ENCODE results near the gene CRADD. TPM values are rescaled to one million over a fixed set of nuclear protein-coding genes. Genes with fewer than 3 reads are reported as not detected.

Gene CRADD
- total RNA-seq, 4 donors from 2014 or later, result 51.0 to 86.3 (median 56.6) TPM

- Histone ChIP-seq H3K9me3 (no peaks in the 10 kb centered on the region), H3K27me3 (no peaks in the 10 kb centered on the region), H3K4me3 (no peak overlapping the region), H3K36me3 (no peaks in the 10 kb centered on the region), H3K4me1 (peaks cover 5 to 66% (median 29%) of the 10 kb centered on the region in 4 donors), H3K27ac (peak overlapping the region; percentile 80 to 93 (median 86))
- WGBS, 2 donors, result 17 to 20% methylated on average over 3 of the region's 3 CpGs
- TF ChIP-seq EP300 (IDR thresholded peaks at IDR 0.05) (peak in 1 of 2 donors; percentile 61), CTCF (IDR thresholded peaks at IDR 0.05) (no peak), POLR2A (IDR thresholded peaks at IDR 0.05) (no peak)
- no peak for DNase-seq (ENCODE audit: low spot score in 2 of 2)
Observed at GRCh38 chr12:93813186-93813585, 136.0 kb downstream of the CRADD start.

- TF ChIP-seq POLR2A (IDR thresholded peaks at IDR 0.05) (no peak), CTCF (IDR thresholded peaks at IDR 0.05) (peak in 2 of 5 experiments; percentile 33 to 34), EP300 (IDR thresholded peaks at IDR 0.05) (peak; percentile 64 to 93)
- Histone ChIP-seq H3K4me1 (peaks cover 5 to 75% (median 35%) of the 10 kb centered on the region in 4 donors), H3K27ac (peak overlapping the region; percentile 80 to 93 (median 86)), H3K36me3 (no peaks in the 10 kb centered on the region), H3K4me3 (no peak overlapping the region), H3K9me3 (no peaks in the 10 kb centered on the region), H3K27me3 (no peaks in the 10 kb centered on the region)
- 21 to 29% methylated on average over 14 of the region's 14 CpGs for WGBS, 2 donors
- peak; percentile 70 to 76 for DNase-seq (ENCODE audit: low spot score in 2 of 2)
Observed at GRCh38 chr12:93813972-93814821, 137.0 kb downstream of the CRADD start.

- whole genome bisulfite sequencing, 2 donors, result 47 to 59% methylated on average over 9 of the region's 9 CpGs
- Histone ChIP-seq H3K4me1 (peaks cover 0 to 72% (median 31%) of the 10 kb centered on the region in 4 donors), H3K27me3 (no peaks in the 10 kb centered on the region), H3K4me3 (no peak overlapping the region), H3K36me3 (no peaks in the 10 kb centered on the region), H3K9me3 (no peaks in the 10 kb centered on the region), H3K27ac (peak overlapping the region; percentile 62 to 93 (median 82))
- no peak for DNase-seq (ENCODE audit: low spot score in 2 of 2)
- TF ChIP-seq POLR2A (IDR thresholded peaks at IDR 0.05), result no peak
Observed at GRCh38 chr12:93818488-93819049, 141.4 kb downstream of the CRADD start.

- Histone ChIP-seq H3K27me3 (no peaks in the 10 kb centered on the region), H3K4me1 (peaks cover 0 to 72% (median 31%) of the 10 kb centered on the region in 4 donors), H3K36me3 (no peaks in the 10 kb centered on the region), H3K9me3 (no peaks in the 10 kb centered on the region), H3K27ac (peak overlapping the region; percentile 62 to 93 (median 82)), H3K4me3 (no peak overlapping the region)
- 39 to 42% methylated on average over 4 of the region's 4 CpGs for WGBS, 2 donors
- DNase-seq (ENCODE audit: low spot score in 2 of 2), result peak; percentile 34 to 54
- TF ChIP-seq POLR2A (IDR thresholded peaks at IDR 0.05), result peak in 1 of 2 donors; percentile 7
- TF ChIP-seq CTCF (IDR thresholded peaks at IDR 0.05), result no peak
- peak; percentile 16 to 91 for TF ChIP-seq EP300 (IDR thresholded peaks at IDR 0.05)
Observed at GRCh38 chr12:93819050-93819491, 141.9 kb downstream of the CRADD start.

GRCh38 chr12:93823616-93824391, 146.6 kb downstream of the CRADD start:
- Histone ChIP-seq H3K4me1 (peaks cover 0 to 82% (median 29%) of the 10 kb centered on the region in 4 donors), H3K27ac (peak overlapping the region in 2 of 4 donors; percentile 39 to 53)

More at GRCh38 chr12:93823616-93824391, 146.6 kb downstream of the CRADD start:
- Histone ChIP-seq H3K9me3 (no peaks in the 10 kb centered on the region), H3K4me3 (no peak overlapping the region), H3K36me3 (no peaks in the 10 kb centered on the region), H3K27me3 (no peaks in the 10 kb centered on the region)
- 53 to 70% methylated on average over 8 of the region's 8 CpGs for WGBS, 2 donors
- no peak for DNase-seq (ENCODE audit: low spot score in 2 of 2)
- TF ChIP-seq POLR2A (IDR thresholded peaks at IDR 0.05), result no peak
- no peak for TF ChIP-seq CTCF (IDR thresholded peaks at IDR 0.05)
- no peak for TF ChIP-seq EP300 (IDR thresholded peaks at IDR 0.05)
